Keratinocyte (primary cell): ENCODE data around the gene EIF2S3. TPM values are rescaled to one million over a fixed set of nuclear protein-coding genes. Genes with fewer than 3 reads are reported as not detected.
"Not testable (repeated sequence)": the region's sequence is repeated elsewhere in the genome, so short reads cannot be mapped to it uniquely, and the experiment has no call there.

Source experiments
- DNase-seq: peaks from one replicate; pipeline ENCODE4 v3.0.0-alpha.2; 2011; ENCODE audit warnings: low read depth, missing footprints, low spot score
- FAIRE-seq: peaks from 2 replicates; lab custom pipeline; 2011; peaks lifted over from hg19 to GRCh38; lab: Jason Lieb, UNC
- H2AFZ ChIP-seq: 2 replicates; pipeline ENCODE4 v1.6.0; 2012; ENCODE audit warnings: low read length, control low read depth, inconsistent platforms; ENCODE audit not compliant: control insufficient read depth
- H3K27ac ChIP-seq: 2 replicates; pipeline ENCODE4 v1.5.1; 2011; ENCODE audit warnings: low read length; ENCODE audit not compliant: control insufficient read depth, insufficient read depth
- H3K27me3 ChIP-seq: 3 replicates; pipeline ENCODE4 v1.6.0; 2011; ENCODE audit warnings: low read length; ENCODE audit not compliant: control insufficient read depth, insufficient read depth; ENCODE audit errors: extremely low read depth
- H3K36me3 ChIP-seq, 2 experiments: 2 replicates in 1 of 2; 3 replicates in 1 of 2; pipeline ENCODE4 v1.5.1; 2011; ENCODE audit warnings: low read length in 2 of 2, mild to moderate bottlenecking in 1 of 2; ENCODE audit not compliant: control insufficient read depth in 2 of 2, insufficient read depth in 2 of 2; ENCODE audit errors: extremely low read depth in 1 of 2
- H3K4me1 ChIP-seq: 3 replicates; pipeline ENCODE4 v1.5.1; 2011; ENCODE audit warnings: low read length; ENCODE audit not compliant: control insufficient read depth, insufficient read depth; ENCODE audit errors: extremely low read depth
- H3K4me2 ChIP-seq: 3 replicates; pipeline ENCODE4 v1.6.0; 2011; ENCODE audit warnings: low read depth, low read length; ENCODE audit not compliant: control insufficient read depth, insufficient read depth; ENCODE audit errors: extremely low read depth
- H3K4me3 ChIP-seq, 3 experiments: fragments of 200-600 bp in 1 of 3; sonication (generic) in 1 of 3; 2 replicates in 2 of 3; 3 replicates in 1 of 3; pipeline ENCODE4 v1.5.1; 2011 to 2016; ENCODE audit warnings: low read length in 3 of 3, mild to moderate bottlenecking in 3 of 3, control low read depth in 2 of 3, inconsistent platforms in 1 of 3, low read depth in 1 of 3, mixed read lengths in 1 of 3, mixed run types in 1 of 3, moderate library complexity in 1 of 3; ENCODE audit not compliant: control insufficient read depth in 2 of 3, insufficient read depth in 2 of 3; ENCODE audit errors: extremely low read depth in 1 of 3
- H3K79me2 ChIP-seq: 2 replicates; pipeline ENCODE4 v1.6.0; 2012; ENCODE audit warnings: low read length; ENCODE audit not compliant: control insufficient read depth, insufficient read depth
- H3K9ac ChIP-seq: 3 replicates; pipeline ENCODE4 v1.6.0; 2011; ENCODE audit warnings: low read length; ENCODE audit not compliant: control insufficient read depth, insufficient read depth; ENCODE audit errors: extremely low read depth
- H3K9me1 ChIP-seq: 3 replicates; pipeline ENCODE4 v1.6.0; 2011; ENCODE audit warnings: low read length; ENCODE audit not compliant: control insufficient read depth, insufficient read depth; ENCODE audit errors: extremely low read depth
- H3K9me3 ChIP-seq: 2 replicates; pipeline ENCODE4 v1.5.1; 2012; ENCODE audit warnings: low read depth, low read length; ENCODE audit not compliant: control insufficient read depth
- H4K20me1 ChIP-seq: 3 replicates; pipeline ENCODE4 v1.6.0; 2011; ENCODE audit warnings: low read length; ENCODE audit not compliant: control insufficient read depth, insufficient read depth; ENCODE audit errors: extremely low read depth
- EZH2 ChIP-seq: IDR thresholded peaks from one replicate; pipeline ENCODE4 v1.6.1; 2012; ENCODE audit warnings: inconsistent platforms, mild to moderate bottlenecking, low read length, moderate library complexity
- dilution Hi-C: fragments of 300-500 bp; cut with MboI; formaldehyde crosslinking; loops from one replicate; pipeline ENCODE4 v1.7.0; 2020; ENCODE audit warnings: low sequenced_read_pairs; ENCODE audit not compliant: extremely low pct_ligation_motif_present
- polyA plus RNA-seq, 5 experiments: library from polyadenylated mRNA; depleted of rRNA in 3 of 5; stranded (reverse) in 3 of 5; stranded (forward) in 1 of 5; unstranded in 1 of 5; fragments of >200 nt; gene quantifications; 1 replicate in 1 of 5; 2 replicates in 3 of 5; 3 replicates in 1 of 5; pipeline versions ENCODE4 v1.2.1 to v1.2.3, GENCODE V29; 2011 to 2012; ENCODE audit warnings: missing spikeins in 2 of 5, low read depth in 1 of 5, low replicate concordance in 1 of 5
- TF ChIP-seq, protein P1 (sequence below), 3 experiments: IDR thresholded peaks in 1 of 3; conservative IDR thresholded peaks in 1 of 3; optimal IDR thresholded peaks in 1 of 3; 2 replicates in 2 of 3; 3 replicates in 1 of 3; pipeline versions ENCODE3 to v1.5.1; 2011; ENCODE audit warnings: low read length in 3 of 3, mild to moderate bottlenecking in 3 of 3, moderate library complexity in 2 of 3, control low read depth in 1 of 3, inconsistent platforms in 1 of 3; ENCODE audit not compliant: insufficient read depth in 2 of 3; ENCODE audit errors: extremely low read depth in 1 of 3

The EIF2S3 gene
- polyA plus RNA-seq, 1 donor (not counting 4 experiments of a cell fraction or from before 2014, with no cell fraction given): 127 TPM

DNA sequence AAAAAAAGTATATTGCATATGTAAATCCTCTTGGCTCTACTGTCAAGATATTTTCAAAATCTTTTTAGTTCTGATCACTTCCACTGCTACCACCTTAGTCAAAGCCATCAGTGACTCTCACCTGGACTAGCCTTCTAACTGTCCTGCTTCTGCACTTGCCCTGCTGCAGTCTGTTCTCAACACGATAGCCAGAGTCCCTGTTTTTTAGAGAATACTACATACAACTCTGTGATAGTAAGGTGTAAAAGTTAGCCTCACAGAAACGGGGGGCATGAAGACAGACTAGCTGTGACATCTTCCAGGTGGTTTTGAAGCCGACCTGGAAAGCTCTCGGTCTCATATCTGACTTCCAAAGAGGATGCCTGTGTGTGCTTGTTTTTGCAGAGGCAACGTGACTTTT lies 24.7 kb downstream of the EIF2S3 start:
- FAIRE-seq (no peak), DNase-seq (no peak)
- Histone ChIP-seq H3K27me3 (no peaks in the 10 kb centered on the region), H3K9ac (no peak overlapping the region), H3K9me3 (no peaks in the 10 kb centered on the region), H3K27ac (no peak overlapping the region), H3K9me1 (no peaks in the 10 kb centered on the region), H3K36me3 (peaks cover 6 to 17% of the 10 kb centered on the region in 2 experiments), H3K4me1 (no peaks in the 10 kb centered on the region), H3K4me2 (no peak overlapping the region), H2AFZ (no peak overlapping the region), H3K4me3 (no peak overlapping the region), H3K79me2 (no peaks in the 10 kb centered on the region), H4K20me1 (no peaks in the 10 kb centered on the region)
- no peak for TF ChIP-seq EZH2
- TF ChIP-seq, protein P1, sequence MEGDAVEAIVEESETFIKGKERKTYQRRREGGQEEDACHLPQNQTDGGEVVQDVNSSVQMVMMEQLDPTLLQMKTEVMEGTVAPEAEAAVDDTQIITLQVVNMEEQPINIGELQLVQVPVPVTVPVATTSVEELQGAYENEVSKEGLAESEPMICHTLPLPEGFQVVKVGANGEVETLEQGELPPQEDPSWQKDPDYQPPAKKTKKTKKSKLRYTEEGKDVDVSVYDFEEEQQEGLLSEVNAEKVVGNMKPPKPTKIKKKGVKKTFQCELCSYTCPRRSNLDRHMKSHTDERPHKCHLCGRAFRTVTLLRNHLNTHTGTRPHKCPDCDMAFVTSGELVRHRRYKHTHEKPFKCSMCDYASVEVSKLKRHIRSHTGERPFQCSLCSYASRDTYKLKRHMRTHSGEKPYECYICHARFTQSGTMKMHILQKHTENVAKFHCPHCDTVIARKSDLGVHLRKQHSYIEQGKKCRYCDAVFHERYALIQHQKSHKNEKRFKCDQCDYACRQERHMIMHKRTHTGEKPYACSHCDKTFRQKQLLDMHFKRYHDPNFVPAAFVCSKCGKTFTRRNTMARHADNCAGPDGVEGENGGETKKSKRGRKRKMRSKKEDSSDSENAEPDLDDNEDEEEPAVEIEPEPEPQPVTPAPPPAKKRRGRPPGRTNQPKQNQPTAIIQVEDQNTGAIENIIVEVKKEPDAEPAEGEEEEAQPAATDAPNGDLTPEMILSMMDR (optimal IDR thresholded peaks at IDR 0.05 in 1 of 3, IDR thresholded peaks at IDR 0.05 in 1 of 3, conservative IDR thresholded peaks at IDR 0.05 in 1 of 3; ENCODE audit: extremely low read depth in 1 of 3, insufficient read depth in 2 of 3, low read length in 3 of 3): no peak
- dilution Hi-C loops: no loop called here

DNA sequence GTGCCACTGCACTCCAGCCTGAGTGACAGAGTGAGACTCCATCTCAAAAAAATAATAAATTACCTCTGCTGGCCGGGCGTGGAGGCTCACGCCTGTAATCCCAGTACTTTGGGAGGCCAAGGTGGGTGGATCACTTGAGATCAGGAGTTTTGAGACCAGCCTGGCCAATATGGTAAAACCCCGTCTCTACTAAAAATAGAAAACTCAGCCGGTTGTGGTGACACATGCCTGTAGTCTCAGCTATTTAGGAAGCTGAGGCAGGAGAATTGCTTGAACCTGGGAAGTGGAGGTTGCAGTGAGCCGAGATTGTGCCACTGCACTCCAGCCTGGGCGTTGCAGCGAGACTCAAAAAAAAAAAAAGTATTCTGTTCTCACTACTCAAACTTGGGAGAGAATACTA lies 25.5 kb downstream of the EIF2S3 start:
- peaks cover under 1 to 14% of the 10 kb centered on the region in 2 experiments for H3K36me3 ChIP-seq
- H3K9me3 ChIP-seq, DNase-seq, H4K20me1 ChIP-seq, H3K9ac ChIP-seq, H3K9me1 ChIP-seq, H3K4me3 ChIP-seq, dilution Hi-C loops, H3K27me3 ChIP-seq, H2AFZ ChIP-seq, H3K4me2 ChIP-seq, FAIRE-seq, H3K79me2 ChIP-seq, H3K4me1 ChIP-seq, H3K27ac ChIP-seq: not testable (repeated sequence)

DNA sequence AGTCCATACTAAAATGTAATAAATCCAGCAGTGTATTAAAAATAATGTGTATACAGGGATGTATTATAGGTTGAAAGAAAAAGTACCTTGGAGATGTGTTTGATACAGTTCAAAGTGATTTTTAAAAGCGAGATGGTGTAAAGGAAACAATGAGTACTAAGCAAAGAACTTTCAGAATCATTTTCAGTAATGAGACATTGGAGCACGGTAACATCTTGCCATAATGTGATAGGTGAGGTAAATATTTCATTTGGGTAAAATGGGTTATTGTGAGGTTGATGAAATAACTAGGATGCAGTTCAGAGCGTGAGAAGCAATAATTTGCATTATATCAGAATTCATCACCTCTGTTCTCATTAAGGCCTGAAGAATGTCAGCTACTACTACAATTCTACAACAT lies 25.9 kb downstream of the EIF2S3 start:
- no peaks in the 10 kb centered on the region for H4K20me1 ChIP-seq
- dilution Hi-C loops: no loop called here
- no peaks in the 10 kb centered on the region for H3K4me1 ChIP-seq
- H2AFZ ChIP-seq: no peak overlapping the region
- no peaks in the 10 kb centered on the region for H3K9me1 ChIP-seq
- TF ChIP-seq, protein P1 (optimal IDR thresholded peaks at IDR 0.05 in 1 of 3, IDR thresholded peaks at IDR 0.05 in 1 of 3, conservative IDR thresholded peaks at IDR 0.05 in 1 of 3; ENCODE audit: extremely low read depth in 1 of 3, insufficient read depth in 2 of 3, low read length in 3 of 3): no peak
- no peak for TF ChIP-seq EZH2
- no peak overlapping the region for H3K27ac ChIP-seq
- H3K36me3 ChIP-seq: peaks cover 0 to 10% of the 10 kb centered on the region in 2 experiments
- H3K9ac ChIP-seq: no peak overlapping the region
- no peak for DNase-seq
- FAIRE-seq: no peak
- H3K4me3 ChIP-seq: no peak overlapping the region
- no peaks in the 10 kb centered on the region for H3K79me2 ChIP-seq
- H3K9me3 ChIP-seq: no peaks in the 10 kb centered on the region
- no peak overlapping the region for H3K4me2 ChIP-seq
- no peaks in the 10 kb centered on the region for H3K27me3 ChIP-seq
